Measurements from ENCODE around the gene STMP1.

- no peak for TF ChIP-seq SP2 (IDR thresholded peaks at IDR 0.05; ENCODE audit: low read length)
- no peak for TF ChIP-seq RXRA (IDR thresholded peaks at IDR 0.05; ENCODE audit: insufficient read depth, low read depth, low read length)
- TF ChIP-seq CTCF (IDR thresholded peaks at IDR 0.05; ENCODE audit: control extremely low read depth in 1 of 3, insufficient read depth in 1 of 3, low read depth in 1 of 3, low read length in 3 of 3), result no peak
- no peak for TF ChIP-seq CREB1 (IDR thresholded peaks at IDR 0.05)
- no peak for TF ChIP-seq RAD21 (IDR thresholded peaks at IDR 0.05 in 1 of 2, conservative IDR thresholded peaks at IDR 0.05 in 1 of 2; ENCODE audit: low read depth in 2 of 2, low read length in 2 of 2)
- TF ChIP-seq YY1 (IDR thresholded peaks at IDR 0.05; ENCODE audit: low read depth, low read length), result no peak
- no peak for TF ChIP-seq SP1 (IDR thresholded peaks at IDR 0.05; ENCODE audit: low read depth, low read length)
- TF ChIP-seq POLR2AphosphoS5 (IDR thresholded peaks at IDR 0.05; ENCODE audit: low read depth, low read length), result no peak
- TF ChIP-seq CBX8 (IDR thresholded peaks at IDR 0.05; ENCODE audit: borderline replicate concordance, low read depth, low read length), result no peak
- TF ChIP-seq EZH2 (IDR thresholded peaks at IDR 0.05; ENCODE audit: low read depth, low read length, severe bottlenecking), result no peak
- no peak for TF ChIP-seq SIN3A (conservative IDR thresholded peaks at IDR 0.05 in 1 of 2, IDR thresholded peaks at IDR 0.05 in 1 of 2; ENCODE audit: low read depth in 1 of 2, low read length in 2 of 2)
These were observed 55.9 kb downstream of the STMP1 start for GRCh38 chr7:135718219-135718618.

Data from H1 (cell line).